Muscle layer of colon (tissue), 2 donors: ENCODE data around the gene C2CD4D.
A peak's percentile ranks its signal among the peaks of the same experiment; 100 is the strongest.

Source experiments
- H3K27ac ChIP-seq: one replicate; pipeline ENCODE4 v1.7.0; 2013; ENCODE audit warnings: low read depth, mild to moderate bottlenecking, low read length, moderate library complexity
- H3K27me3 ChIP-seq, 2 donors: one replicate each; pipeline ENCODE4 v1.7.0; 2013; ENCODE audit warnings: low read length in 2 of 2, mild to moderate bottlenecking in 2 of 2; ENCODE audit not compliant: insufficient read depth in 2 of 2, control insufficient read depth in 1 of 2
- H3K36me3 ChIP-seq: one replicate; pipeline ENCODE4 v1.7.0; 2013; ENCODE audit warnings: mild to moderate bottlenecking, low read length; ENCODE audit not compliant: insufficient read depth
- H3K4me1 ChIP-seq: one replicate; pipeline ENCODE4 v1.7.0; 2013; ENCODE audit warnings: mild to moderate bottlenecking, low read length; ENCODE audit not compliant: insufficient read depth
- H3K4me3 ChIP-seq, 2 donors: one replicate each; pipeline ENCODE4 v1.7.0; 2013; ENCODE audit warnings: low read length in 2 of 2, low read depth in 1 of 2, mild to moderate bottlenecking in 1 of 2, moderate library complexity in 1 of 2
- H3K9ac ChIP-seq: one replicate; pipeline ENCODE4 v1.7.0; 2013; ENCODE audit warnings: low read length
- H3K9me3 ChIP-seq: one replicate; pipeline ENCODE4 v1.7.0; 2013; ENCODE audit warnings: mild to moderate bottlenecking, low read length
- donor health status: abdominal sarcoma.
- donor health status: Adenocarcinoma of cecum.

The C2CD4D gene

DNA sequence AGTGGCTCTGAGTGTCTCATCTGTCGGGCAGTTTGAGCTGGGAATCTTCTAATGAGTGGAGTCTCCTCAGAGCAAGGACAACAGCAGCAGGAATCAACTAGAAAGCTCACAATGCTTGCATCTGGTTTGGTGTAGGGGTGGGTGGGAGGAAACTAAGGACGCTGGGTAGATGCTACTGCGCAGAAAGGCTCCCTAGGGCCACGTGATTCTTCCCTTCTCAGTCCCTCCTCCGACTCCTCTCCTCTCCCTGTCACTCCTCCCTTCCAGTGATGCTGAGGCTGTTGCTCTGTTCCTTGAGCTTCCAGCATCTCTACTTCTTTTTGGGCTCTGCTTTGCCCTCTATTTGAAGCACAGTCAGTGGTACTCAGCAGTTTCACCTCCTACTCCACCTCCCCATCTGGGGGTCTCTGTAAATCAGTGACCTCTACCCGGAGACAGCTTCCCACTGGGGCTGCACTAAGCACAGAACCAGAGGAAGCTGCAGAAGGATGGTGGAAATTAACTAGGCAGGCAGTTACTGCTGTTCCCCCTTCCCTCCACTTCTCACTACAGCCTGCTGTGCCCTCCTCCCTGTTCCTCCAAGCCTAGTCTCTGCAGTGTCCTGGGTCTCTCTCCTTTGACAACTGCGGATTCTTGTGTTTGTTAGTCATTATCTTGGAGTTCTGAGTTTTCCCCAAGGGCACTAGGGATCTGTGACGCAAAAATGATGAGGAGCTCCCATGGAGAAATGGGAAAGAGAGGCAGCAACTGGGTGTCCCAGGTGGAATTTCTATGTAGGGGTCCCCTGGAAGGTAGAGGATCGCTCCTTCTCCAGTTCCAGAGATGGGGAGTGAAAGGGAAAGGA is 40.2 kb downstream of the C2CD4D start:
- Histone ChIP-seq H3K36me3 (no peaks in the 10 kb centered on the region), H3K27ac (no peak overlapping the region), H3K9ac (no peak overlapping the region), H3K4me3 (no peak overlapping the region), H3K27me3 (no peaks in the 10 kb centered on the region), H3K4me1 (no peaks in the 10 kb centered on the region), H3K9me3 (no peaks in the 10 kb centered on the region)

GRCh38 chr1:151798571-151798970 is 41.0 kb downstream of the C2CD4D start:
- no peaks in the 10 kb centered on the region for H3K27me3 ChIP-seq
- H3K36me3 ChIP-seq, result no peaks in the 10 kb centered on the region
- H3K4me3 ChIP-seq, result no peak overlapping the region
- no peaks in the 10 kb centered on the region for H3K4me1 ChIP-seq
- no peak overlapping the region for H3K27ac ChIP-seq
- no peaks in the 10 kb centered on the region for H3K9me3 ChIP-seq
- no peak overlapping the region for H3K9ac ChIP-seq

GRCh38 chr1:151790940-151791651 is 48.5 kb downstream of the C2CD4D start:
- Histone ChIP-seq H3K9me3 (no peaks in the 10 kb centered on the region), H3K4me3 (peak overlapping the region; percentile 79 to 94), H3K27me3 (no peaks in the 10 kb centered on the region), H3K27ac (peak overlapping the region; percentile 82), H3K4me1 (peaks cover 7% of the 10 kb centered on the region), H3K36me3 (no peaks in the 10 kb centered on the region), H3K9ac (peak overlapping the region; percentile 71)

DNA sequence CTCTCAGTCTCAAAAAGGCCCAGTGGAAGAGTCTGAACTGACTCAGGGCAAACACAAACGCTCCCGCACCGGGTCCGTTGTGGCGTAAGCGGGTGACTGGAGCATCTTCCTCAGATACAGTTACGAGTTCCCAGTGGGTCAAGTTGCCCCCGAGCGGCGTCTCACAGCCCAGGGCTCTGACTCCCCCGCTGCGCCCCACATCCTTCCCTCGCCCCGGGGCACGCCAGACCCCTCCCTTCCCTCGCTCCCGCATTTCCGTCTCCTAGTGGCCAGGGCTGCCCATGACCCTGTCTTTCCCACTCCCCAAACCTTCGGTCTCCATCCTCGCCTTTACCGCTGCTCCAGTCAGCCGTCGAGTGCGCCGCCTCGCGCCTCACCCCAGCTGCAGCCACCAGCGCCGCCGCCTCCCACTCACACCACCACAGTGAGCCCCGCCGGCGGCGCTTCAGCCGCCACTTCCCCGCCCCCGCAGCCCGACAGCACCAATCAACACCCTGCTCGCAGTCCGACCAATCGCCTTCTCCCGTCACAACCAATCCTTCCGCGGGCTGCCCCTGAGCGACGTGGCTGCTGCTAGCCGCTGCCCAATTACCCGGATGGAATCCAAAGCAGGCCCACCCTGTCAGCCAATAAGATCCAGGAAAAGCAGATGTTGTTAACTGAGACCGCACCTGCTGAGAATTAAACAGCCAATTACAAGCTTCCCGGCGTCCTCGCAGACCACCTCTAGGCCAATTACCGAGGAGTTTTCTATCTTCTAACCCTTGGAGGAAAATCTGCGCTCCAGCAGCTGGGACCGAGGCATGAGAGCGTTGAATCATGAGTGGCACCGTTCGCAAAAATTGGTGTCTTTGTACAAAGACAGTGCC is 49.3 kb downstream of the C2CD4D start, which contains the start of gene TDRKH:
Gene TDRKH (minus strand): TSS at position 430 of the 869 bp plus-strand sequence. CDS start 7,478 bp downstream, outside the sequence.
- H3K27me3 ChIP-seq, result no peaks in the 10 kb centered on the region

More for the DNA sequence above, 49.3 kb downstream of the C2CD4D start, which contains the start of gene TDRKH:
- H3K4me3 ChIP-seq, result peak within 1 kb of the TSS; percentile 88 to 94
- peak within 1 kb of the TSS; percentile 83 for H3K9ac ChIP-seq
- no peaks in the 10 kb centered on the region for H3K36me3 ChIP-seq
- peak within 1 kb of the TSS; percentile 82 for H3K27ac ChIP-seq
- no peaks in the 10 kb centered on the region for H3K9me3 ChIP-seq
- peaks cover 7% of the 10 kb centered on the region for H3K4me1 ChIP-seq
